GM12873 (cell line): Measurements from ENCODE around the gene KIAA0825.

Source experiments
- TF ChIP-seq, protein P1 (sequence below): IDR thresholded peaks from 2 replicates; pipeline ENCODE4 v1.5.1; 2012; ENCODE audit warnings: low read depth, mild to moderate bottlenecking, moderate library complexity, low read length, control low read depth; ENCODE audit not compliant: insufficient read depth; ENCODE audit errors: missing control alignments

The KIAA0825 gene

DNA sequence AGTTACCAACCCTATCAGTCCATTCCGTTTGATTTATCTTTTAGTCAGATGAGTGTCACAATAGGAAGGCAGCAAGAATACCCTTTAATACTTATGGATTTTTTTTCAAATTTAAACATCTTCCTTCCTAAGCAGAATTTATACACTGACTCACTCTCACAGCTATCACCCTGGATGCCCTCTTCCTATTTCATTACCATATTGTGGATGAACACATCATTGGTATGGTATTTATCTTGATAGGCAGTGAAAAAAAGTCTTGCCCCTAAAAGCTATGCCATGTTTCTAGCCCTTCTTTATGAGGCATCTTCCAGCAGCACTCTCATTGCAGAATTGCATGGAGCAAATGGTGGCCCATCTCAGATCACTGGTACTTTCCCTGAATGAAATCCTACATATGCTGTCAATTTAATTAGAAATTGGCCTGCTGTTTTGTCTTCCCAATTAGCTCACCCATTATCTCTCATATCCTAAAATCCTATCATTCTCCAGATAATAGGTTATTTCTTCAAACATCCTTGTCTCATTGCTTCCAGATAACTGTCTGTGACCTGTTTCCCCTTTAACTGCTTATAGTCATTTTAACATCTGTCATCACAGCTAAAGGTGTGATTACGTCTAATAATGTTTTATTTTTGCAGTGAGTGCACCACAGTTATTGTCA, 443.5 kb downstream of the KIAA0825 start:
- TF ChIP-seq, protein P1, sequence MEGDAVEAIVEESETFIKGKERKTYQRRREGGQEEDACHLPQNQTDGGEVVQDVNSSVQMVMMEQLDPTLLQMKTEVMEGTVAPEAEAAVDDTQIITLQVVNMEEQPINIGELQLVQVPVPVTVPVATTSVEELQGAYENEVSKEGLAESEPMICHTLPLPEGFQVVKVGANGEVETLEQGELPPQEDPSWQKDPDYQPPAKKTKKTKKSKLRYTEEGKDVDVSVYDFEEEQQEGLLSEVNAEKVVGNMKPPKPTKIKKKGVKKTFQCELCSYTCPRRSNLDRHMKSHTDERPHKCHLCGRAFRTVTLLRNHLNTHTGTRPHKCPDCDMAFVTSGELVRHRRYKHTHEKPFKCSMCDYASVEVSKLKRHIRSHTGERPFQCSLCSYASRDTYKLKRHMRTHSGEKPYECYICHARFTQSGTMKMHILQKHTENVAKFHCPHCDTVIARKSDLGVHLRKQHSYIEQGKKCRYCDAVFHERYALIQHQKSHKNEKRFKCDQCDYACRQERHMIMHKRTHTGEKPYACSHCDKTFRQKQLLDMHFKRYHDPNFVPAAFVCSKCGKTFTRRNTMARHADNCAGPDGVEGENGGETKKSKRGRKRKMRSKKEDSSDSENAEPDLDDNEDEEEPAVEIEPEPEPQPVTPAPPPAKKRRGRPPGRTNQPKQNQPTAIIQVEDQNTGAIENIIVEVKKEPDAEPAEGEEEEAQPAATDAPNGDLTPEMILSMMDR: no peak

DNA sequence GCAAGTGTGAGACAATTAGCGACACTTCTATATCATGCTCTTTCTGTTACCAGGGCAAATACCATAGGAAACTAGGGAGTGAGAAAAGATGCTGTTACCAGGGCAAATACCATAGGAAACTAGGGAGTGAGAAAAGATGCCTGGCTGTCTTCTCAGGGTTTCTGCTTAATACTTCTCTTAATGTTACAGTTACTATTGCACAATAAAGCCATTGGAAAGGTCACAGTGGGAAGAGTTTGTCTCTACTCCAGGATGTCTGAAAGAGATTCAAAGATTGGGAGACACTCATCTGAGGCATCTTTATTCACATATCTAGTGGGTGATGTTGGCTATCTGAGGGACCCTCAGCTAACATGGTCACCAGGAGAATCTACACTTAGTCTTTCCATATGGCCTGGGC, 445.3 kb downstream of the KIAA0825 start:
- TF ChIP-seq, protein P1: no peak

DNA sequence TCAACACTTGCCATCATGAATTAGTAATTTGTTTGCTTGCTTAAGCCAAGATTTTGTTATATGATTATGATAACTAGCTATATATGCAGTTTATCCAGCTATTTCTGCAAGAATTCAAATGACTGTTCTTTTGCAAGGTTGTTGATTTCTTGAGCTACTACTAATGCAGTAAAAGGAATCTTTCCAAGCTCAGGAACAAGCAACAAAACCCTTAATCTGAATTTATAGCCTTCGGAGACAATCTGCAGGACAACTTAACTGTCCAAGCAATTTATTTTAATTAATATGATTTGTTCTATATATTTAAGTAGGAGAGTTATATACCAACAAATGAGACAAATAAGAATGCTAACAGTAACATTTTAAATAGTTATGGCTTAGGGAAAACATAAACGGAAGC, 450.3 kb downstream of the KIAA0825 start:
- TF ChIP-seq, protein P1: no peak

DNA sequence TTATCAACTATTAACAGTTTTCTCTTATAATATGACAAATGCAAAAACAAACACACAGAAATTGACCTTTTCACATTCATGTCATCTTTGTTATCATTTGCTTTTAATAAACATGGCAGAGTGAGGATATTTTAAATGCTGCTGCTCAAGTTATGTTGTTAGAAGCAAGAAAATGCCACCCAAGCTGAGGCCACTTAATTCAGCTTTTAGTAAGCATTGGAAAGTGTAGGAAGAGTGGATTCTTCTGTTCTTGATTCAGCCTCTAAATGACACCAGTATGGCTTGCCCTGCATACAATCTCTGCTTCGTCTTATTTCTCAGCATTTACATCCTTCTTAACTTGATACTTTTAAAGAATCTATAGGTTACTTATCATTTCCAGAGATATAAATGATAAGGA, 456.6 kb downstream of the KIAA0825 start:
- TF ChIP-seq, protein P1: no peak

DNA sequence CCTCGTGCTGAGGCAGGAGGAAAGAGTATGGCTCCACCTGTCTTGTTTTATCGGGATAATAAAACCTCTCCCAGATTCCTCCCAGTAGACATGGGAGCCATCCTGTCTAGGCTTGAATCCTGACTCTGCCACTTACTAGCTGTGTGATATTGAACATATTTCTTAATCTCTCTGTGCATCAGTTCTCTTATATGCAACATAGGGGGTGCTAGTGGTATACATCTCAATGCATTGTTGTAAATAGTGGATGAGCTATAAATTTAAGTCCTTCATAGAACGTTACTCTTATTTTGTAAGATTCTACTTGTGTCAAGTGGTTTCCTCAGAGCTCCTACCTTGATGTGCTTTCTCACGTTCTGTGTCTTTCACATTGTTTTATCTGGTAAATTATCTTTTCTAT, 459.3 kb downstream of the KIAA0825 start:
- TF ChIP-seq, protein P1: peak; percentile 8

DNA sequence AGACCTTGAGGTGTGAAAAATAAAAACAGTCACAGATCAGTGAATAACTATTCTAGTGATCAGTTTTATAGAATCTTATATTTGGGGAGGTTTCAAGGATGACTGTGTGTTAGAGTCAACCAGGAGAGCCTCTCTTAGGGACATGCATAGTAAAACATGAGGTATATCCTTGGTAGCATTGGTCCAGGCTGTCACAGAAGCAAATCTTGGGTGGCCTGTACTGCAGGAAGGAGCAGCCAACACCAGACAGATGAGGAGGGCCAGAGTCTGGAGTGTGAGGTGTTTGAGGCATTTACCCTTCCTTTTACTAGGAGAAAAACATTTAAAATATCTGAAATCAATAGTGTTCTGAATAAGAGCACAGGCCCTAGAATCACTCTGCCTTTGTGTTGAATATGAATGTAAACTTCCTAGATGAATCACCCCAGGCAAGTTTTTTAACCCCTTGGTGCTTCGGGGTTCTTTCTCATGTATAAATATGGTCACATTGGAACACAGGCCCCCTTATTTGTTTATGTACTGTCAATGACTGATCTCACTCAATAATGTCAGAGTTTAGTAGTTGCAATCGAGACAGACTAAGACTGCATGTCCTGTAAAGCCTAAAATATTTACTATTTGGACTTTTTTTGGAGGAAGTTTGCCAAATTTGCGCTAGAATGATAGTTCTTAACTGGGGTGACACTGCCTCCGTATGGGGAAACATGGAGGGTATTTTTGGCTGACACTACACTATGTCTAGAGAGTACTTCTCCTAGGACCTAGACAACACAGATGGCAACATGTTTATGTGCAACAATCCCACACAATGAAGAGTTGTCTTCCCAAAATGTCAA, 460.5 kb downstream of the KIAA0825 start:
- TF ChIP-seq, protein P1: no peak

DNA sequence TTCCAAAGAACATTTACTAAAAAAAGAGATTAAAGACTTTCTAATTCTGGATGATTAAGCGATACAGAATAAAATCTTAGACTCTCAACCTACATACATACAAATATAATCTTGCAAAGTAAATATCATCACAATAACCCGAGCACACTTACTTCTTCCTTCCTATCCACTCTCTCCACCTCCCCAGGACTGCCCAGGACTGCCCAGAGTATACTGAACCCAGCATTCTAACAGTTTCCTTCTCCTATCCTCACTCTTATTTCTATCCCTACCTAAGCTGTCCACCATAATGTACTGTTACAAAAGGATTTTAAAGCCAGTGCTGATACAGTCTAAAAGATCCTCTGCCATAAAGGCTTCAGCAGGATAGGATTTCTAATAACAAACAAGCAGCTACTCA, 463.7 kb downstream of the KIAA0825 start:
- TF ChIP-seq, protein P1: no peak
